Stromal cell of bone marrow (primary cell): Measurements from ENCODE around the gene TAF1B.

Source experiments
- DNase-seq: peaks from one replicate; pipeline ENCODE4 v3.0.0-alpha.2; 2012; ENCODE audit warnings: low read depth

The TAF1B gene

GRCh38 chr2:9843229-9844035 is at the start of gene TAF1B:
Gene TAF1B (plus strand): TSS chr2:9843474. CDS start chr2:9843542, 68 bp downstream.
- peak; percentile 75 for DNase-seq

GRCh38 chr2:9793918-9794717 is 49.2 kb upstream of the TAF1B start:
- DNase-seq: no peak

- DNase-seq: no peak
Measured at GRCh38 chr2:9795071-9795470, 48.2 kb upstream of the TAF1B start.

- no peak for DNase-seq
Measured at GRCh38 chr2:9796056-9797010, 46.9 kb upstream of the TAF1B start.

- DNase-seq: no peak
Measured at GRCh38 chr2:9797086-9797485, 46.2 kb upstream of the TAF1B start.

- no peak for DNase-seq
Measured at GRCh38 chr2:9797681-9798556, 45.4 kb upstream of the TAF1B start.

- DNase-seq: no peak
Measured at GRCh38 chr2:9799011-9799596, 44.2 kb upstream of the TAF1B start.

GRCh38 chr2:9799729-9800632 is 43.3 kb upstream of the TAF1B start:
- no peak for DNase-seq

- DNase-seq: no peak
Measured at GRCh38 chr2:9800639-9800974, 42.7 kb upstream of the TAF1B start.

- no peak for DNase-seq
Measured at GRCh38 chr2:9800975-9801726, 42.1 kb upstream of the TAF1B start.

GRCh38 chr2:9802576-9802993 is 40.7 kb upstream of the TAF1B start:
- DNase-seq: no peak

- no peak for DNase-seq
Measured at GRCh38 chr2:9803023-9803805, 40.1 kb upstream of the TAF1B start.

- DNase-seq: no peak
Measured at GRCh38 chr2:9805435-9806297, 37.6 kb upstream of the TAF1B start.

GRCh38 chr2:9806298-9806610 is 37.0 kb upstream of the TAF1B start:
- no peak for DNase-seq

- DNase-seq: no peak
Measured at GRCh38 chr2:9806656-9807055, 36.6 kb upstream of the TAF1B start.

- no peak for DNase-seq
Measured at GRCh38 chr2:9807056-9807455, 36.2 kb upstream of the TAF1B start.

- DNase-seq: no peak
Measured at GRCh38 chr2:9807555-9808305, 35.5 kb upstream of the TAF1B start.
